Activated CD4-positive, alpha-beta T cell treated with anti-CD3 and anti-CD28 coated beads for 4 hours (primary cell): ENCODE results near the gene OR6C2.
"Not testable (repeated sequence)": the region's sequence is repeated elsewhere in the genome, so short reads cannot be mapped to it uniquely, and the experiment has no call there.

Source experiments
- DNase-seq, 2 donors: peaks; one replicate each; pipeline ENCODE4 v3.0.0-alpha.2; 2020

Gene OR6C2

DNA sequence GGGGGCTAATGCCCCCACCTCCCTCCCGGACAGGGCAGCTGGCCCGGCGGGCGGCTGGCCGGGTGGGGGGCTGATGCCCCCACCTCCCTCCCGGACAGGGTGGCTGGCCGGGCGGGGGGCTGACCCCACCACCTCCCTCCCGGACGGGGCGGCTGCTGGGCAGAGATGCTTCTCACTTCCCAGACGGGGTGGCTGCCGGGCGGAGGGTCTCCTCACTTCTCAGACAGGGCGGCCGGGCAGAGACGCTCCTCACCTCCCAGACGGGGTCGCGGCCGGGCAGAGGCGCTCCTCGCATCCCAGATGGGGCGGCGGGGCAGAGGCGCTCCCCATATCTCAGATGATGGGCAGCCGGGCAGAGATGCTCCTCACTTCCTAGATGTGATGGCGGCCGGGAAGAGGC, 35.3 kb downstream of the OR6C2 start:
- not testable (repeated sequence) for DNase-seq

DNA sequence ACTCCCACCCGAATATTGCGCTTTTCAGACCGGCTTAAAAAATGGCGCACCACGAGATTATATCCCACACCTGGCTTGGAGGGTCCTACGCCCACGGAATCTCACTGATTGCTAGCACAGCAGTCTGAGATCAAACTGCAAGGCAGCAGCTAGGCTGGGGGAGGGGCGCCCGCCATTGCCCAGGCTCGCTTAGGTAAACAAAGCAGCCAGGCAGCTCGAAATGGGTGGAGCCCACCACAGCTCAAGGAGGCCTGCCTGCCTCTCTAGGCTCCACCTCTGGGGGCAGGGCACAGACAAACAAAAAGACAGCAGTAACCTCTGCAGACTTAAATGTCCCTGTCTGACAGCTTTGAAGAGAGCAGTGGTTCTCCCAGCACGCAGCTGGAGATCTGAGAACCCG, 40.4 kb downstream of the OR6C2 start:
- DNase-seq, result not testable (repeated sequence)

DNA sequence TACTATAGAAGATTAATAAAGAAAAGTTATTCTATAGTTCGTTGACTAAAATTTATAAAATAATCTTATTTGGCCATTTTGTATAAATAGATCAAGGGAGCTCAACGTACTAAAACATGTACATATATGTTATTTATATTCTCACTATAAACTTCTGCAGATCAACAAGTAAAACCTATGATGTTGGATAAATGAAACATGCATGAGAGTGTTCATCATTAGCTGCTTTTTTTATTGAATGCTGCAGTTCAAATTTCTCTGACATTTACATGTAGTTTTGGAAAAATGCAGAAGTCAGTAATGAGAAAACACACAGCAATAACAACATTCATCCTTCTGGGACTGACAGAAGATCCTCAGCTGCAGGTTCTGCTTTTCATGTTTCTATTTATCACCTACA, 48.2 kb downstream of the OR6C2 start, which contains the start of gene OR6C68:
Gene OR6C68, plus strand, starts transcription at position 301 of the 400 bp plus-strand sequence. Its CDS starts 0 bp downstream, at position 301.
- DNase-seq, result no peak

- no peak for DNase-seq
Measured at GRCh38 chr12:55495490-55495889, 51.6 kb downstream of the OR6C2 start.

DNA sequence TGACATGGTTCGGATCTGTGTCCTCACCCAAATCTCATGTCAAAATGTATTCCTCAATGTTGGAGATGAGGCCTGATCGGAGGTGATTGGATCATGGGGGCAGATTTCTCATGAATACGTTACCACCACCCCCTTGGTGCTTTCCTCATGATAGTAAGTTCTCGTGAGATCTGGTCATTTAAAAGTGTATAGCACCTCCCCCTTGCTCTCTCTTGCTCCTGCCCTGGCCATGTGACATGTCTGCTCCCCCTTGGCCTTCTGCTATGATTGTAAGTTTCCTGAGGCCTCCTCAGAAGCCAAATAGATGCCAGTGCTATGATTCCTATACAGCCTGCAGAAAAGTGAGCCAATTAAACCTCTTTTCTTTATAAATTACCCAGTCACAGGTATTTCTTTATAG, 55.4 kb downstream of the OR6C2 start:
- no peak for DNase-seq

GRCh38 chr12:55499810-55500252, 56.0 kb downstream of the OR6C2 start:
- DNase-seq, result no peak

DNA sequence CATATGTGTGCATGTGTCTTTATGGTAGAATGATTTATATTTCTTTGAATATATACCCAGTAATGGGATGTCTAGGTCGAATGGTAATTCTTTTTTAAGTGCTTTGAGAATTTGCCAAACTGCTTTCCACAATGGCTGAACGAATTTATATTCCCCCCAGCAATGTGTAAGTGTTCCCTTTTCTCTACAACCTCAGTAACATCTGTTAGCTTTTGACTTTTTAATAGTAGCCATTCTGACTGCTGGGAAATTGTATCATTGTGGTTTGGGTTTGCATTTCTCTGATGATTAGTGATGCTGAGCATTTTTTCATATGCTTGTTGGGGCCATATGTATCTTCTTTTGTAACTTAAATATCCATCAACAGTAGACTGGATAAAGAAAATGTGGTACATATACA, 57.7 kb downstream of the OR6C2 start:
- DNase-seq, result no peak
